GM21619 (cell line): ENCODE measurements around the gene SRGAP3.

Experiments
- ATAC-seq: cut with Tn5 transposase; IDR thresholded peaks from one replicate; pipeline ENCODE4 v1.9.1; 2021; ENCODE audit not compliant: unreplicated experiment

SRGAP3 gene

GRCh38 chr3:9254764-9255163 is 5.3 kb upstream of the SRGAP3 start:
- ATAC-seq = no peak

- no peak for ATAC-seq
These were observed 3.9 kb upstream of the SRGAP3 start for GRCh38 chr3:9253327-9253726.

- ATAC-seq = no peak
These were observed 1.8 kb upstream of the SRGAP3 start for GRCh38 chr3:9251055-9251786.

- ATAC-seq = no peak
These were observed 790 bp upstream of the SRGAP3 start for GRCh38 chr3:9250236-9250635.

- peak; percentile 3 for ATAC-seq
These were observed 749 bp downstream of the SRGAP3 start for GRCh38 chr3:9248522-9249271.

- ATAC-seq = no peak
These were observed 1.4 kb downstream of the SRGAP3 start for GRCh38 chr3:9247941-9248521.

- ATAC-seq = no peak
These were observed 2.0 kb downstream of the SRGAP3 start for GRCh38 chr3:9247361-9247940.

GRCh38 chr3:9246189-9246588 is 3.3 kb downstream of the SRGAP3 start:
- ATAC-seq = no peak

- ATAC-seq = no peak
These were observed 4.8 kb downstream of the SRGAP3 start for GRCh38 chr3:9244495-9245183.

GRCh38 chr3:9241956-9242355 is 7.5 kb downstream of the SRGAP3 start:
- no peak for ATAC-seq

- no peak for ATAC-seq
These were observed 9.8 kb downstream of the SRGAP3 start for GRCh38 chr3:9239680-9240079.

GRCh38 chr3:9238721-9239295 is 10.6 kb downstream of the SRGAP3 start:
- ATAC-seq = no peak

GRCh38 chr3:9238276-9238675 is 11.2 kb downstream of the SRGAP3 start:
- no peak for ATAC-seq

GRCh38 chr3:9233814-9234600 is 15.4 kb downstream of the SRGAP3 start:
- ATAC-seq = no peak

- ATAC-seq = no peak
These were observed 16.3 kb downstream of the SRGAP3 start for GRCh38 chr3:9233101-9233500.

GRCh38 chr3:9231937-9232336 is 17.5 kb downstream of the SRGAP3 start:
- no peak for ATAC-seq

- no peak for ATAC-seq
These were observed 18.0 kb downstream of the SRGAP3 start for GRCh38 chr3:9231471-9231870.

GRCh38 chr3:9231006-9231405 is 18.4 kb downstream of the SRGAP3 start:
- no peak for ATAC-seq

- no peak for ATAC-seq
These were observed 18.9 kb downstream of the SRGAP3 start for GRCh38 chr3:9230596-9230995.

- no peak for ATAC-seq
These were observed 19.6 kb downstream of the SRGAP3 start for GRCh38 chr3:9229879-9230278.
